Measurements from ENCODE around the gene FUT9. TPM values are rescaled to one million over a fixed set of nuclear protein-coding genes. Genes with fewer than 3 reads are reported as not detected.

Gene FUT9
- total and polyA plus RNA-seq, 2 of the 13 experiments (the other 11 are each of a cell fraction or from before 2014, with no cell fraction given) = 0.01 TPM; not detected in 1

DNA sequence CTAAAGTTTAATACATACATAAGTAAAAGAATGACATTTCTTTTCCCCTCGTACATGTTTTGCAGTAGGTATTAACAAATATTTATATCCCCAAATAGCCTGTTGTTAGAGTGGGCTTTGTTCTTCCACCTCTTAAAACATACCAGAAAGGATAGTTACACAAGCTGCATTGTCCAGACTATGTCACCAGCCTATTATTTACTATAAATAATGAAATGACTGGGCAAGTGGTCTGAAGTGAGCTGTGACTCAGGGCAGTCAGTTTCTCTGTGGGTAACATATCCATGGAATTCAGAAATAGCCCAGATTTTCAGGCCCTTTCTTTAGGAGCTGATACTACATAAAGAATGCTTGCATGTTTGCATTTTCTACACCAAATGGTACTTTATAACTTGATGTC is 60.1 kb downstream of the FUT9 start:
- POLR2A ChIA-PET = no interaction called here
- no peaks in the 10 kb centered on the region for H3K9me3 ChIP-seq (ENCODE audit: low read length)
- in situ Hi-C loops (cut with HindIII; ENCODE audit: extremely low pct_ligation_motif_present, low pct_unique_long_range_greater_than_20kb) = no loop called here
- H3K4me1 ChIP-seq (ENCODE audit: insufficient read depth, low read length) = no peaks in the 10 kb centered on the region
- FAIRE-seq (no peak), ATAC-seq (no peak), DNase-seq (ENCODE audit: low spot score) (no peak)
- no peaks in the 10 kb centered on the region for H4K20me1 ChIP-seq (ENCODE audit: insufficient read depth, low read length)
- BruUV-seq (replicated peaks) = no TSS peak
- H3K79me2 ChIP-seq (ENCODE audit: insufficient read depth, low read length) = no peaks in the 10 kb centered on the region
- no peak overlapping the region for H3K4me3 ChIP-seq (replicated peaks in 1 of 3; ENCODE audit: insufficient read depth in 1 of 3, low read depth in 2 of 3, low read length in 3 of 3)
- no peak overlapping the region for H3K9ac ChIP-seq (ENCODE audit: insufficient read depth, low read depth, low read length)
- H3K36me3 ChIP-seq (replicated peaks in 1 of 2; ENCODE audit: control insufficient read depth in 1 of 2, insufficient read depth in 2 of 2, low read length in 2 of 2) = no peaks in the 10 kb centered on the region
- H3K4me2 ChIP-seq (ENCODE audit: low read depth, low read length) = no peak overlapping the region
- 0% methylated on average over 1 of the region's 1 CpG for WGBS (ENCODE audit: low lambda C conversion rate)
- TF ChIP-seq TRIM24 (CRISPR knock-in tag; IDR thresholded peaks at IDR 0.05) = no peak
- no peak for TF ChIP-seq SRSF4 (IDR thresholded peaks at IDR 0.05; ENCODE audit: low read depth, low read length, poor library complexity, severe bottlenecking)
- no peak for TF ChIP-seq FOXA1 (IDR thresholded peaks at IDR 0.05)
- TF ChIP-seq FOXA1 (CRISPR knock-in tag; IDR thresholded peaks at IDR 0.05) = no peak
- TF ChIP-seq PHF20 (CRISPR knock-in tag; IDR thresholded peaks at IDR 0.05) = no peak
- TF ChIP-seq, protein P1, sequence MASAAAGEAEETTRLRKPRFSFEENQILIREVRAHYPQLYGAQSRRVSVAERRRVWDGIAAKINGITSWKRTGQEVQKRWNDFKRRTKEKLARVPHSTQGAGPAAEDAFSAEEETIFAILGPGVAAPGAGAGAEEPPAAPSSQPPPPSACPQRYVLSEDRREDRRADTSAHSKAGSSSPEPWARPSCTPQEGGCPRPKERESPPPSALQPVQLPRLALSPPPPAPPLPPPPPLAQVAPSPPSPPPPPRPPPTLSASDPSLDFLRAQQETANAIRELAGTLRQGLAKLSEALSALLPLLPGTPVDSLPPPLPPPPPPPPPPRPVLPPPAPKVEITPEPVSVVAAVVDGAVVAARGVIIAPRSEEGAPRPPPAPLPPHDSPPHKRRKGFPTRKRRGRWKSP (CRISPR knock-in tag; IDR thresholded peaks at IDR 0.05) = no peak
- no peak for TF ChIP-seq HIVEP1 (CRISPR knock-in tag; IDR thresholded peaks at IDR 0.05)
- TF ChIP-seq SP4 (CRISPR knock-in tag; IDR thresholded peaks at IDR 0.05) = no peak
- TF ChIP-seq HNRNPUL1 (IDR thresholded peaks at IDR 0.05; ENCODE audit: low read depth, low read length) = no peak
- TF ChIP-seq ZNF253 (CRISPR knock-in tag; IDR thresholded peaks at IDR 0.05; ENCODE audit: borderline replicate concordance) = no peak
- TF ChIP-seq SRF (IDR thresholded peaks at IDR 0.05; ENCODE audit: low read depth, low read length) = no peak
- TF ChIP-seq FOXM1 (CRISPR knock-in tag; IDR thresholded peaks at IDR 0.05) = no peak
- TF ChIP-seq HNRNPLL (IDR thresholded peaks at IDR 0.05; ENCODE audit: low read depth, low read length, poor library complexity, severe bottlenecking) = no peak
- TF ChIP-seq HNF4A (CRISPR knock-in tag; IDR thresholded peaks at IDR 0.05) = no peak
- TF ChIP-seq, protein P2, sequence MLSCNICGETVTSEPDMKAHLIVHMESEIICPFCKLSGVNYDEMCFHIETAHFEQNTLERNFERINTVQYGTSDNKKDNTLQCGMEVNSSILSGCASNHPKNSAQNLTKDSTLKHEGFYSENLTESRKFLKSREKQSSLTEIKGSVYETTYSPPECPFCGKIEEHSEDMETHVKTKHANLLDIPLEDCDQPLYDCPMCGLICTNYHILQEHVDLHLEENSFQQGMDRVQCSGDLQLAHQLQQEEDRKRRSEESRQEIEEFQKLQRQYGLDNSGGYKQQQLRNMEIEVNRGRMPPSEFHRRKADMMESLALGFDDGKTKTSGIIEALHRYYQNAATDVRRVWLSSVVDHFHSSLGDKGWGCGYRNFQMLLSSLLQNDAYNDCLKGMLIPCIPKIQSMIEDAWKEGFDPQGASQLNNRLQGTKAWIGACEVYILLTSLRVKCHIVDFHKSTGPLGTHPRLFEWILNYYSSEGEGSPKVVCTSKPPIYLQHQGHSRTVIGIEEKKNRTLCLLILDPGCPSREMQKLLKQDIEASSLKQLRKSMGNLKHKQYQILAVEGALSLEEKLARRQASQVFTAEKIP (CRISPR knock-in tag; IDR thresholded peaks at IDR 0.05; ENCODE audit: borderline replicate concordance) = no peak
- TF ChIP-seq, protein P3, sequence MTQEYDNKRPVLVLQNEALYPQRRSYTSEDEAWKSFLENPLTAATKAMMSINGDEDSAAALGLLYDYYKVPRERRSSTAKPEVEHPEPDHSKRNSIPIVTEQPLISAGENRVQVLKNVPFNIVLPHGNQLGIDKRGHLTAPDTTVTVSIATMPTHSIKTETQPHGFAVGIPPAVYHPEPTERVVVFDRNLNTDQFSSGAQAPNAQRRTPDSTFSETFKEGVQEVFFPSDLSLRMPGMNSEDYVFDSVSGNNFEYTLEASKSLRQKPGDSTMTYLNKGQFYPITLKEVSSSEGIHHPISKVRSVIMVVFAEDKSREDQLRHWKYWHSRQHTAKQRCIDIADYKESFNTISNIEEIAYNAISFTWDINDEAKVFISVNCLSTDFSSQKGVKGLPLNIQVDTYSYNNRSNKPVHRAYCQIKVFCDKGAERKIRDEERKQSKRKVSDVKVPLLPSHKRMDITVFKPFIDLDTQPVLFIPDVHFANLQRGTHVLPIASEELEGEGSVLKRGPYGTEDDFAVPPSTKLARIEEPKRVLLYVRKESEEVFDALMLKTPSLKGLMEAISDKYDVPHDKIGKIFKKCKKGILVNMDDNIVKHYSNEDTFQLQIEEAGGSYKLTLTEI (CRISPR knock-in tag; conservative IDR thresholded peaks at IDR 0.05) = no peak
- TF ChIP-seq RFX1 (IDR thresholded peaks at IDR 0.05) = no peak
- H2AFZ ChIP-seq (ENCODE audit: low read length) = no peak overlapping the region
- H3K27ac ChIP-seq (ENCODE audit: extremely low read length, insufficient read depth, low read length) = no peak overlapping the region
- intact Hi-C loops (cut with micrococcal nuclease; ENCODE audit: unreplicated experiment) = no loop called here
- H3K27me3 ChIP-seq (ENCODE audit: control insufficient read depth in 1 of 2, insufficient read depth in 2 of 2, low read length in 2 of 2) = no peaks in the 10 kb centered on the region
- CTCF ChIA-PET (ENCODE audit: low intra/inter-chr PET ratio, low total read pairs) = no interaction called here
